Ectodermal cell (in vitro differentiated cells): ENCODE data around the gene TGFB1I1.

ENCODE experiments used
- H3K27ac ChIP-seq: 2 replicates; pipeline ENCODE4 v1.7.0; 2013; ENCODE audit warnings: mild to moderate bottlenecking, low read depth, low read length; ENCODE audit not compliant: insufficient read depth, poor library complexity, severe bottlenecking
- H3K27me3 ChIP-seq: 2 replicates; pipeline ENCODE4 v1.7.0; 2013; ENCODE audit warnings: mild to moderate bottlenecking, low read length; ENCODE audit not compliant: insufficient read depth, control insufficient read depth, poor library complexity, severe bottlenecking
- H3K36me3 ChIP-seq: one replicate; pipeline ENCODE4 v1.7.0; 2013; ENCODE audit warnings: low read length; ENCODE audit not compliant: control insufficient read depth, insufficient read depth
- H3K4me1 ChIP-seq: one replicate; pipeline ENCODE4 v1.7.0; 2013; ENCODE audit warnings: low read length; ENCODE audit not compliant: control insufficient read depth, insufficient read depth
- H3K4me3 ChIP-seq: 2 replicates; pipeline ENCODE4 v1.7.0; 2013; ENCODE audit warnings: low read depth, low read length, control low read depth; ENCODE audit not compliant: insufficient read depth
- H3K9me3 ChIP-seq: 2 replicates; pipeline ENCODE4 v1.7.0; 2013; ENCODE audit warnings: mild to moderate bottlenecking, low read length, moderate library complexity; ENCODE audit not compliant: control insufficient read depth
- WGBS, 2 experiments: methylation state at CpG; one replicate each; pipeline ENCODE4 v1.1.7; 2013; ENCODE audit warnings: missing lambda C conversion rate in 2 of 2; 5-methylcytosine and 5-hydroxymethylcytosine counted together

Gene TGFB1I1

DNA sequence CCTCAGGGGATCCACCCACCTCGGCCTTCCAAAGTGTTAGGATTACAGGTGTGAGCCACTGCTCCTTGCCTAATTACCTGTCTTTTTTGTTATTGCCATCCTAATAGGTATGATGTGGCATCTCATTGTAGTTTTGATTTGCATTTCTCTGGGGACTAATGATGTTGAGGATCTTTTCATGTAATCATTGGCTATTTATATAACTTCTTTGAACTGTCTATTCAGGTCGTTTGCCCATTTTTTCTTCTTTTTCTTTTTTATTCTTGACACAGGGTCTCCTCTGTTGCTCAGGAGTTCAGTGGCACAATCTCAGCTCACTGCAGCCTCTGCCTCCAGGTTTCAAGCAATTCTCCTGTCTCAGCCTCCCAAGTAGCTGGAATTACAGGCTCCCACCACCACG is 1.3 kb upstream of the TGFB1I1 start:
- WGBS, 2 experiments, result 84 to 90% methylated on average over 3 of the region's 3 CpGs
- Histone ChIP-seq H3K9me3 (no peaks in the 10 kb centered on the region), H3K36me3 (no peaks in the 10 kb centered on the region), H3K27ac (no peak overlapping the region), H3K4me1 (peaks cover 5% of the 10 kb centered on the region), H3K4me3 (no peak overlapping the region), H3K27me3 (peaks cover 44% of the 10 kb centered on the region)

DNA sequence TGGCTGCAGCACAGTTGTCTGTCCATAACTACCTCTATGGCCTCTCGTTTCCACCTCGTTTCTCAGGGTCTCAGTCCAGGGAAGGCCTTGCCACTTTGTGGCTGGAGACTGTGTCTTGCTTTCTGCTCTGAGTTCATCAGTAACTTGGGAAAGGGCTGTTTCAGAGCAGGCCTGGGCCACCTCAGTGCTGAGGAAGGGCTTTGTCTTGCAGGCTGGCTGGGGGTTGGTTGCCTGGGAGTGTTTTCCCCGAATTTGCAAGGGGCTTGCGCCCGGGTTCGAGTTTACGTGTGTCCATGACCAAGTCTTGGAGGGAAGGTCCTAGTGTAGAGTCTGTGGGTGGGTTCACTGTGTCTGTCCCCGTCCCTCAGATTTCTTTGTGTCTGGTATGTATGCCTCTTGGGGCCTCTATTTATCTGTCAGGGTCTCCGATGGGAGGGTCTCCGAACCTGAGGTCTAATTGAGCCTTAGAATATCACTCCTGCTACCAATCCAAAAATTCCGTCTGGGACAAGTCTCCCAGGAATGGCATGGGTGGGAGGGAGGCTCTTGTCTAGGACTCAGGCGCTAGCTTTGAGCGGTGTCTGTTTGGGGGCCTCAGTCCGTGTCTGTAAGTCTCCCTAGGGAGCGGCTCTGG is 594 bp upstream of the TGFB1I1 start:
- Histone ChIP-seq H3K4me3 (peak overlapping the region; percentile 45), H3K27me3 (peaks cover 51% of the 10 kb centered on the region), H3K4me1 (peaks cover 5% of the 10 kb centered on the region), H3K9me3 (no peaks in the 10 kb centered on the region), H3K36me3 (no peaks in the 10 kb centered on the region), H3K27ac (no peak overlapping the region)
- WGBS, 2 experiments, result 54 to 58% methylated on average over 15 of the region's 15 CpGs

DNA sequence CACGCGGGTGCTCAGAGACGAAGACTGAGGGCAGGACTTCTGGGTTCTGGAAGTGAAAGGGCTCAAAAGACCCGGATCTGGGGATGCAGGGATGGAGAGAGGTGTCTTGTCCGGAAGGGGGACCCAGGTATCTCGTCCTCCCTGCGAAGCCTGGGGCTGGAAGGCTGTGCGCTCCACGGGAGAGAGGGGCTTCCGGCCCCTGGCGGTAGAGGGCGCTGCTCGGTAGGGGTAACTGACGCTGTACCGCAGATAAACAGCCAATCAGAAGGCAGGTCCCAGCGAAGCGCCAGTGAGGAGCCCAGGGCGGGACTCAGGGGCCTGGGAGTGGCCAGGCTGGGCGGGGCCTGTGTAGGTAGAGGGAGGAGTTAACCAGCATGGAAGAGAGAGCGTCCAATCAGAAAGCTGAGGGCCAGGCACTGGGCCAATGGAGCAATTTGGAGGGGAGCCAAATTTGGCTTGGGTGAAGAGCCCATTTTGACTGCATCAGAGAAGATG is 804 bp downstream of the TGFB1I1 start:
- H3K27ac ChIP-seq, result no peak overlapping the region
- H3K27me3 ChIP-seq, result peaks cover 65% of the 10 kb centered on the region

DNA sequence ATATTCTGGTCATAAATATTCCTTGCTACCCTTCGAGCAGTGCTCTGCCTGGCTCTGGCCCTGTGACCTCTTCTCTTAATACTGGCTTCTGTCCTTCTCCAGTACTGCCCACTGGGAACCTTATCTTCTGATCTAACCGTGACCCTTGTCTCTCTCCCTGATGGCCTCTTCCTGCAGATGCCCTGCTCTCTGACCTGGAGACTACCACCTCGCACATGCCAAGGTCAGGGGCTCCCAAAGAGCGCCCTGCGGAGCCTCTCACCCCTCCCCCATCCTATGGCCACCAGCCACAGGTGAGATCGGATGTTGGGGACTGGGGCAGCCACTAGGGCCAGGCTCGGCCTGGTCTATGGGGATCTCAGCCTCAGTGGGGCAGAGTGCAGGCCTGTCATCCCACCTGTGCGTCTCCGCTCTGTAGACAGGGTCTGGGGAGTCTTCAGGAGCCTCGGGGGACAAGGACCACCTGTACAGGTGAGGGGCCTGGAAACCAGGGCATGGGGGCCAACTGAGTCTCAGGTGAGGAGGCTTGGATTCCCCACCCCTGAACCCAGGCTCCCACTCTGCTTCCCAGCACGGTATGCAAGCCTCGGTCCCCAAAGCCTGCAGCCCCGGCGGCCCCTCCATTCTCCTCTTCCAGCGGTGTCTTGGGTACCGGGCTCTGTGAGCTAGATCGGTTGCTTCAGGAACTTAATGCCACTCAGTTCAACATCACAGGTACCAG is 1.5 kb downstream of the TGFB1I1 start:
- Histone ChIP-seq H3K27ac (no peak overlapping the region), H3K4me1 (peaks cover 5% of the 10 kb centered on the region), H3K4me3 (no peak overlapping the region), H3K9me3 (no peaks in the 10 kb centered on the region), H3K27me3 (peaks cover 70% of the 10 kb centered on the region), H3K36me3 (no peaks in the 10 kb centered on the region)
- WGBS, 2 experiments, result 92 to 93% methylated on average over 17 of the region's 17 CpGs

More for the DNA sequence above, 804 bp downstream of the TGFB1I1 start:
- no peaks in the 10 kb centered on the region for H3K36me3 ChIP-seq
- WGBS, 2 experiments, result 44 to 52% methylated on average over 20 of the region's 20 CpGs
- peaks cover 5% of the 10 kb centered on the region for H3K4me1 ChIP-seq
- H3K9me3 ChIP-seq, result no peaks in the 10 kb centered on the region
- H3K4me3 ChIP-seq, result peak overlapping the region; percentile 45

DNA sequence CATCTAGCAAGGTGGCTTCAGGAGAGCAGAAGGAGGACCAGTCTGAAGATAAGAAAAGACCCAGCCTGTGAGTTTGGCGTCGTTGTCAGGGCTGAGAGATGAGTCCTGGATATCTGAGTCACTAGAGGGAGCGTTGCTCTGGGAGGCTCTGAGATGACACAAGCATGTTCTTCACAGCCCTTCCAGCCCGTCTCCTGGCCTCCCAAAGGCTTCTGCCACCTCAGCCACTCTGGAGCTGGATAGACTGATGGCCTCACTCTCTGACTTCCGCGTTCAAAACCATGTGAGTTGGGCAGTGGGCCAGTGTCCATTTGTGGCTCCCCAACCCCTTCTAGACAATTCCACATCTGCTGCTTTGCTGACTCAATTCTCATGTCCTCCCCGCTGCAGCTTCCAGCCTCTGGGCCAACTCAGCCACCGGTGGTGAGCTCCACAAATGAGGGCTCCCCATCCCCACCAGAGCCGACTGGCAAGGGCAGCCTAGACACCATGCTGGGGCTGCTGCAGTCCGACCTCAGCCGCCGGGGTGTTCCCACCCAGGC is 2.3 kb downstream of the TGFB1I1 start:
- Histone ChIP-seq H3K27ac (no peak overlapping the region), H3K4me1 (peaks cover 5% of the 10 kb centered on the region), H3K27me3 (peaks cover 73% of the 10 kb centered on the region), H3K4me3 (no peak overlapping the region), H3K36me3 (no peaks in the 10 kb centered on the region), H3K9me3 (no peaks in the 10 kb centered on the region)
- 88 to 89% methylated on average over 12 of the region's 12 CpGs for WGBS, 2 experiments

DNA sequence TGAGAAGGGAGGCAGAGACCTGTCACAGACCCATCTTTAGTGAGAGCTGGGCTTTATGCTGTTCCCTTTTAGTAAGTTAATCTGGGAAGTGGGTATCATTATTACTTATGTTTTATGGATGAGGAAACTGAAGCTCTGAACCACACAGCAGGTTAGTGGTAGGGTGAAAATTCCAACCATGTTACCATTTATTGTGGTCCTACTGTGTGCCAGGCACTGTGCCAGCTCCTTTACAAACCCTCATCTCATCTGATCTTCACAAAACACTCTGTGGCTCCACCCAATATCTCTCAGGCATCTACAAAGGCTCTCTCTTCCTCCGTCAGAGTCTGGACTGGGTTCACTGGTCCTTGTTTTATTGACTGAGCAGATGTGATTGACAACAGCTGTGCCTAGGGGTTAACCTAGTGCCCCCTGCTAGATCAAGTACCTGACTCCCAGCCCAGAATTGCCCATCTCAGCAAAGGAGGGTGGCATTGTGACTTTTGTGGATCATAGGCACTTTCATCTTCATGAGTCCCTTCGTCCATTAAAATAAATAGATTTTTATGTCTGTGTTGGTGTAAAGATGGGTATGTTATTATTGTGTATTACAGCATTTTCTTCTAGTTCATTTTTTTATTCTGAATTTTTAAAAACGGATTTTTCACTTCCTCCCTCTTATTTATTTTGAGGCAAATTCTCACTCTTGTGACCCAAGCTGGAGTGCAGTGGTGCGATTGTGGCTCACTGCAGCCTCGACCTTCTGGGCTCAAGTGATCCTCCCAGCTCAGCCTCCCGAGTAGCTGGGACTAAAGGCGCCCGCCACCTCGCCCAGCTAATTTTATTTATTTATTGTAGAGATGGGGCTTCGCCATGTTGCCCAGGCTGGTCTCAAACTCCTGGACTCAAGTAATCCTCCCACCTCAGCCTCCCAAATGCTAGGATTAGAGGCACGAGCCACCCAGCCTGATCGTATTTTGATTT is 3.1 kb downstream of the TGFB1I1 start:
- no peaks in the 10 kb centered on the region for H3K36me3 ChIP-seq
- no peak overlapping the region for H3K27ac ChIP-seq
- WGBS, 2 experiments, result 92% methylated on average over 11 to 12 of the region's 12 CpGs
- H3K27me3 ChIP-seq, result peaks cover 79% of the 10 kb centered on the region
- H3K4me3 ChIP-seq, result no peak overlapping the region
- H3K9me3 ChIP-seq, result no peaks in the 10 kb centered on the region
- H3K4me1 ChIP-seq, result peaks cover 5% of the 10 kb centered on the region

DNA sequence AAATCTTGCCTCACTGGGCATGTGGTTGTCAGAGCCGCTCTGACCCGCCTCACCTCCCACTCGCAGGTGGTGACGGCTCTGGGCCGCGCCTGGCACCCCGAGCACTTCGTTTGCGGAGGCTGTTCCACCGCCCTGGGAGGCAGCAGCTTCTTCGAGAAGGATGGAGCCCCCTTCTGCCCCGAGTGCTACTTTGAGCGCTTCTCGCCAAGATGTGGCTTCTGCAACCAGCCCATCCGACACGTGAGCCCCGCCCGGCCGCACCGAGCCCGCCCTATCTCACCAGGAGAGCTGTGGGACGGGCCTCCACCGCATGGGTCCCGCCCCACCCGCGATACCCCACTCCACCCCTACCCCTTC is 4.0 kb downstream of the TGFB1I1 start:
- no peaks in the 10 kb centered on the region for H3K36me3 ChIP-seq
- H3K27ac ChIP-seq, result no peak overlapping the region
- WGBS, 2 experiments, result 79 to 83% methylated on average over 26 of the region's 26 CpGs
- peaks cover 80% of the 10 kb centered on the region for H3K27me3 ChIP-seq
- peaks cover 5% of the 10 kb centered on the region for H3K4me1 ChIP-seq
- H3K9me3 ChIP-seq, result no peaks in the 10 kb centered on the region
- no peak overlapping the region for H3K4me3 ChIP-seq

DNA sequence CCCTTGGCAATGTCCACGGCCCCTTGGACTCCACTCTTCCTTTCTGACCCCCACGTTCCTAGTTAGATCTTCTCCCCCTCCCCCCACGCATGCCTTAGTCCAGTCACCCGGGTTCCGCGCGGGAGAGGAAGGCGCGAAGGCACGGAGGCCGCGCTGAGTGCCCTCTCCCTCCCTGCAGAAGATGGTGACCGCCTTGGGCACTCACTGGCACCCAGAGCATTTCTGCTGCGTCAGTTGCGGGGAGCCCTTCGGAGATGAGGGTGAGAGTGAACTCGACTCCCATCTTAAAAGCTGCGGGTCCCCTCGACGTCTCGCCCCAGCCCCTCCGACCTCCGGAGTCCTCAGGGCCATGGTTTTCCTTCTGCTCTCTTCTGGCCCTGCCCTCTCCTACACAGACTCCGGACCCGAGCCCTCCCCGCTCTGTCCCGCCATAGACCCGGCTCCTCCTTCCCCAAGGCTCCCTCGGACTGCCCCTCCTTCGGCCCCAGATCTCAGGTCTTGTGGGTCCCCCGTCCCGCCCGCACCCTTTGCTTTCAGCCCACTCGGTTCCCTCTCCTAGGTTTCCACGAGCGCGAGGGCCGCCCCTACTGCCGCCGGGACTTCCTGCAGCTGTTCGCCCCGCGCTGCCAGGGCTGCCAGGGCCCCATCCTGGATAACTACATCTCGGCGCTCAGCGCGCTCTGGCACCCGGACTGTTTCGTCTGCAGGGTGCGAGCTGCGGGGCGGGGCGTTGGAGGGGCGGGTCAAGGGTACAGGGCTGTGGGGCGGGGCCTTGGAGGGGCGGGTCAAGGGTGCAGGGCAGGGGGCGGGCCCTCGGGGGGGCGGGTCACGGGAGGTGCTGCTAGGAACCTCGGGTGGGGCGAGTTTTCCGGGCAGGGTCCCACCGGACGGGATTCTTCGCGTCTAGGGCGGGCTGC is 4.6 kb downstream of the TGFB1I1 start:
- H3K27ac ChIP-seq, result no peak overlapping the region
- no peaks in the 10 kb centered on the region for H3K9me3 ChIP-seq
- peak overlapping the region; percentile 10 for H3K4me3 ChIP-seq
- H3K4me1 ChIP-seq, result peaks cover 3% of the 10 kb centered on the region
- H3K36me3 ChIP-seq, result no peaks in the 10 kb centered on the region
- WGBS, 2 experiments, result 73% methylated on average over 68 of the region's 68 CpGs
- peaks cover 78% of the 10 kb centered on the region for H3K27me3 ChIP-seq
